Uterus (tissue), 4 donors: Measurements from ENCODE around the gene CHERP. TPM values are rescaled to one million over a fixed set of nuclear protein-coding genes. Genes with fewer than 3 reads are reported as not detected.
"Not testable (repeated sequence)": the region's sequence is repeated elsewhere in the genome, so short reads cannot be mapped to it uniquely, and the experiment has no call there.

Source experiments
- DNase-seq, 2 donors: peaks; one replicate each; pipeline ENCODE4 v3.0.0-alpha.2; 2019 to 2020
- H3K27ac ChIP-seq, 2 donors: fragments of 200-600 bp; sonication (generic); 1 replicate in 1 of 2; 2 replicates in 1 of 2; pipeline ENCODE4 v1.5.1; 2016 to 2018
- H3K27me3 ChIP-seq, 2 donors: fragments of 200-600 bp; sonication (generic); one replicate each; pipeline ENCODE4 v1.5.1; 2018 to 2019; ENCODE audit warnings: control low read depth in 1 of 2
- H3K36me3 ChIP-seq, 2 donors: fragments of 200-600 bp; sonication (generic); one replicate each; pipeline ENCODE4 v1.5.1; 2019; ENCODE audit warnings: control low read depth in 1 of 2
- H3K4me1 ChIP-seq, 2 donors: fragments of 200-600 bp; sonication (generic); one replicate each; pipeline ENCODE4 v1.5.1; 2018 to 2019; ENCODE audit warnings: control low read depth in 1 of 2
- H3K4me3 ChIP-seq, 2 donors: fragments of 200-600 bp; sonication (generic); 1 replicate in 1 of 2; 2 replicates in 1 of 2; pipeline ENCODE4 v1.5.1; 2018 to 2019; ENCODE audit warnings: mild to moderate bottlenecking in 1 of 2
- H3K9me3 ChIP-seq, 2 donors: fragments of 200-600 bp; sonication (generic); one replicate each; pipeline ENCODE4 v1.5.1; 2019; ENCODE audit warnings: control low read depth in 1 of 2
- POLR2A ChIP-seq, 2 donors: fragments of 450-650 bp; IDR thresholded peaks; one replicate each; pipeline ENCODE4 v1.6.1; 2016; ENCODE audit warnings: antibody characterized with exemption in 2 of 2, mild to moderate bottlenecking in 1 of 2, moderate library complexity in 1 of 2
- intact Hi-C: fragments of 100-400 bp; cut with DNase I; formaldehyde crosslinking; loops from one replicate; pipeline ENCODE4 v1.15.1; 2023; ENCODE audit warnings: low total_unique reads
- total RNA-seq, 4 donors: library from RNA; depleted of rRNA in 3 of 4; stranded (reverse); fragments of >200 nt in 3 of 4; gene quantifications; one replicate each; pipeline versions ENCODE4 v1.1.0 to v1.2.4, GENCODE V29; 2014 to 2023
- TF ChIP-seq, protein P1 (sequence below), 4 experiments: fragments of 200-600 bp in 2 of 4; fragments of 450-650 bp in 2 of 4; sonication (generic) in 2 of 4; IDR thresholded peaks; one replicate each; pipeline ENCODE4 v1.5.1; 2016 to 2019; ENCODE audit warnings: antibody characterized with exemption in 4 of 4, mild to moderate bottlenecking in 2 of 4, moderate library complexity in 1 of 4
- donor health status: DM: yes; HTN: yes; CAD: no.

Gene CHERP
- total RNA-seq, 4 donors from 2014 or later, result 1.8 to 47.9 (median 7.8) TPM

DNA sequence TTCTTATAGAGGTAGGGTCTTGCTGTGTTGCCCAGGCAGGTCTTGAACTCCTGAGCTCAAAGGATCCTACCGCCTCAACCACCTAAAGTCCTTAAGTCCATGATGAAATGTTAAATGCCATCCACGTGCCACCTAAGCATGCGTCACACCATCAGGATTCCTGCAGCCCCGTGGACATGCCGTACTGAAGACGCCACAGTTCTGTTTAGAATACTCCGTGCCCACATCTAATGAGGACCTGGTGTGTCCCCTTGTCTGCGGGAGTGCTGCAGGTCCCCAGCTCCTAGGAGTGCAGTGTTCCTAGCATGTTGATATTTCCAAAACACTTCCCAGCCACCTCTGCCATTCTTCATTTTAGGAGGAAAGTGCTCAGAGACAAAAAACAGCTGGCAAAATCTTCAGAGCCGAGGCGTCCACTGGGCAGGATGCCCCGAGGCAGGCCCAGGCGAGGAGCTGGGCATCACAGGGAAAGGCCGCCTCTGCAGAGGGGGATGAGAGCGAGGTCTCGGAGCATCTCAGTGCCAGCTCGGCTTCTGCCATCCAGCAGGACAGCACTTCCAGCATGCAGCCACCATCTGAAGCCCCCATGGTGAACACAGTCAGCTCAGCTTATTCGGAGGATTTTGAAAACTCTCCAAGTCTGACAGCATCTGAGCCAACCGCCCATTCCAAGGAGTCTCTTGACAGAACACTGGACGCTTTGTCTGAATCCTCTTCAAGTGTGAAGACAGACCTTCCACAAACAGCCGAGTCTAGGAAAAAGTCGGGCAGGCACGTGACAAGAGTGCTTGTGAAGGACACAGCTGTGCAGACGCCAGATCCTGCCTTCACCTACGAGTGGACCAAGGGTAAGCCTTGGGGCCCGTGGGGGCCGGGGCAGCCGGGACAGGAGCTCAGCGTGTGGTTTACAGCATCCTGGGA is 32.8 kb downstream of the CHERP start:
- no peaks in the 10 kb centered on the region for H3K4me1 ChIP-seq
- TF ChIP-seq, protein P1, sequence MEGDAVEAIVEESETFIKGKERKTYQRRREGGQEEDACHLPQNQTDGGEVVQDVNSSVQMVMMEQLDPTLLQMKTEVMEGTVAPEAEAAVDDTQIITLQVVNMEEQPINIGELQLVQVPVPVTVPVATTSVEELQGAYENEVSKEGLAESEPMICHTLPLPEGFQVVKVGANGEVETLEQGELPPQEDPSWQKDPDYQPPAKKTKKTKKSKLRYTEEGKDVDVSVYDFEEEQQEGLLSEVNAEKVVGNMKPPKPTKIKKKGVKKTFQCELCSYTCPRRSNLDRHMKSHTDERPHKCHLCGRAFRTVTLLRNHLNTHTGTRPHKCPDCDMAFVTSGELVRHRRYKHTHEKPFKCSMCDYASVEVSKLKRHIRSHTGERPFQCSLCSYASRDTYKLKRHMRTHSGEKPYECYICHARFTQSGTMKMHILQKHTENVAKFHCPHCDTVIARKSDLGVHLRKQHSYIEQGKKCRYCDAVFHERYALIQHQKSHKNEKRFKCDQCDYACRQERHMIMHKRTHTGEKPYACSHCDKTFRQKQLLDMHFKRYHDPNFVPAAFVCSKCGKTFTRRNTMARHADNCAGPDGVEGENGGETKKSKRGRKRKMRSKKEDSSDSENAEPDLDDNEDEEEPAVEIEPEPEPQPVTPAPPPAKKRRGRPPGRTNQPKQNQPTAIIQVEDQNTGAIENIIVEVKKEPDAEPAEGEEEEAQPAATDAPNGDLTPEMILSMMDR (IDR thresholded peaks at IDR 0.05), result no peak
- TF ChIP-seq POLR2A (IDR thresholded peaks at IDR 0.05), result no peak
- no peak overlapping the region for H3K27ac ChIP-seq
- H3K9me3 ChIP-seq, result no peaks in the 10 kb centered on the region
- H3K4me3 ChIP-seq, result no peak overlapping the region
- DNase-seq, result no peak
- intact Hi-C loops, result no loop called here
- H3K27me3 ChIP-seq, result no peaks in the 10 kb centered on the region
- H3K36me3 ChIP-seq, result no peaks in the 10 kb centered on the region

- TF ChIP-seq POLR2A (IDR thresholded peaks at IDR 0.05), result no peak
- Histone ChIP-seq H3K36me3 (no peaks in the 10 kb centered on the region), H3K9me3 (no peaks in the 10 kb centered on the region), H3K27ac (no peak overlapping the region), H3K4me1 (no peaks in the 10 kb centered on the region), H3K4me3 (no peak overlapping the region), H3K27me3 (no peaks in the 10 kb centered on the region)
- intact Hi-C loops, result no loop called here
- no peak for DNase-seq
These were observed 33.7 kb downstream of the CHERP start for GRCh38 chr19:16508546-16508945.

DNA sequence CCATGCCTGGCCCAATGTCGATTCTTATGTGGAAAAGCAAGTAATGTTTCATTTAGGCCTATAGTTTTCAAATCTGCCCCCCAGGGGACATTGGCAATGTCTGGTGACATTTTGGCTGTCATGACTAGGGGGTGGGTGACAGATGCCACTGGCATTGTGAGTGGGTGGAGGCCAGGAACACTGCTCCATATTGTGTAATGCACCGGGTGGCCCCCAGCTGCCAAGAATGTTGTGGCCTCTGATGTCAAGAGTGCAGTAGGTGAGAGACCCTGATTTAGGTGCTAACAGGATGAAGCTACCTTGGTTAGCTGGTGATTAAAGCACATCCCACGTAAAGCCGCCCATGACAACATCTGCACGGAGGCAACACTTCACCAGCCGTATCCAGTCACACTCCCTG is 35.3 kb downstream of the CHERP start:
- TF ChIP-seq, protein P1 (IDR thresholded peaks at IDR 0.05), result no peak
- no peak for TF ChIP-seq POLR2A (IDR thresholded peaks at IDR 0.05)
- intact Hi-C loops, result no loop called here

DNA sequence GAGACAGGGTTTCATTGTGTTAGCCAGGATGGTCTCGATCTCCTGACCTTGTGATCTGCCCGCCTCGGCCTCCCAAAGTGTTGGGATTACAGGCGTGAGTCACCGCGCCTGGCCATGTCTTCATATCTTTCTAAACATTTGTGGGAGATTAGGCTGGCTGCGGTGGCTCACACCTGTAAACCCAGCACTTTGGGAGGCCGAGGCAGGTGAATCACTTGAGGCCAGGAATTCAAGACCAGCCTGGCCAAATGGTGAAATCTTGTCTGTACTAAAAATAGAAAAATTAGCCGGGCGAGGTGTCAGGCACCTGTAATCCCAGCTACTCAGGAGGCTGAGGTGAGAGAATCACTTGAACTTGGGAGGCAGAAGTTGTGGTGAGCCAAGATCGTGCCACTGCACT is 36.1 kb downstream of the CHERP start:
- H3K4me1 ChIP-seq, H3K9me3 ChIP-seq, H3K27me3 ChIP-seq, H3K4me3 ChIP-seq, DNase-seq, H3K27ac ChIP-seq, H3K36me3 ChIP-seq, intact Hi-C loops: not testable (repeated sequence)

More for the DNA sequence above, 35.3 kb downstream of the CHERP start:
- no peak overlapping the region for H3K27ac ChIP-seq
- H3K9me3 ChIP-seq, result no peaks in the 10 kb centered on the region
- H3K4me3 ChIP-seq, result no peak overlapping the region
- DNase-seq, result no peak
- H3K27me3 ChIP-seq, result no peaks in the 10 kb centered on the region
- no peaks in the 10 kb centered on the region for H3K36me3 ChIP-seq
- no peaks in the 10 kb centered on the region for H3K4me1 ChIP-seq

GRCh38 chr19:16504271-16504670 is 38.0 kb downstream of the CHERP start:
- TF ChIP-seq, protein P1 (IDR thresholded peaks at IDR 0.05), result no peak
- no peak for TF ChIP-seq POLR2A (IDR thresholded peaks at IDR 0.05)
- DNase-seq, result no peak
- H3K9me3 ChIP-seq, result no peaks in the 10 kb centered on the region
- intact Hi-C loops, result no loop called here
- H3K27ac ChIP-seq, result no peak overlapping the region
- H3K27me3 ChIP-seq, result no peaks in the 10 kb centered on the region
- no peak overlapping the region for H3K4me3 ChIP-seq
- no peaks in the 10 kb centered on the region for H3K36me3 ChIP-seq
- H3K4me1 ChIP-seq, result no peaks in the 10 kb centered on the region

GRCh38 chr19:16497837-16498236 is 44.4 kb downstream of the CHERP start:
- no peaks in the 10 kb centered on the region for H3K36me3 ChIP-seq
- no peak for TF ChIP-seq POLR2A (IDR thresholded peaks at IDR 0.05)
- TF ChIP-seq, protein P1 (IDR thresholded peaks at IDR 0.05), result no peak
- no peaks in the 10 kb centered on the region for H3K9me3 ChIP-seq
- H3K27ac ChIP-seq, result no peak overlapping the region
- H3K4me3 ChIP-seq, result no peak overlapping the region
- H3K27me3 ChIP-seq, result no peaks in the 10 kb centered on the region
- DNase-seq, result no peak
- H3K4me1 ChIP-seq, result peaks cover 0 to 5% of the 10 kb centered on the region in 2 donors
- intact Hi-C loops, result no loop called here
